HG02588 (cell line): Measurements from ENCODE around the gene PRPF40A.

ENCODE experiments used
- ATAC-seq: cut with Tn5 transposase; IDR thresholded peaks from one replicate; pipeline ENCODE4 v1.9.1; 2021; ENCODE audit warnings: mild to moderate bottlenecking, moderate library complexity; ENCODE audit not compliant: unreplicated experiment

Gene PRPF40A

DNA sequence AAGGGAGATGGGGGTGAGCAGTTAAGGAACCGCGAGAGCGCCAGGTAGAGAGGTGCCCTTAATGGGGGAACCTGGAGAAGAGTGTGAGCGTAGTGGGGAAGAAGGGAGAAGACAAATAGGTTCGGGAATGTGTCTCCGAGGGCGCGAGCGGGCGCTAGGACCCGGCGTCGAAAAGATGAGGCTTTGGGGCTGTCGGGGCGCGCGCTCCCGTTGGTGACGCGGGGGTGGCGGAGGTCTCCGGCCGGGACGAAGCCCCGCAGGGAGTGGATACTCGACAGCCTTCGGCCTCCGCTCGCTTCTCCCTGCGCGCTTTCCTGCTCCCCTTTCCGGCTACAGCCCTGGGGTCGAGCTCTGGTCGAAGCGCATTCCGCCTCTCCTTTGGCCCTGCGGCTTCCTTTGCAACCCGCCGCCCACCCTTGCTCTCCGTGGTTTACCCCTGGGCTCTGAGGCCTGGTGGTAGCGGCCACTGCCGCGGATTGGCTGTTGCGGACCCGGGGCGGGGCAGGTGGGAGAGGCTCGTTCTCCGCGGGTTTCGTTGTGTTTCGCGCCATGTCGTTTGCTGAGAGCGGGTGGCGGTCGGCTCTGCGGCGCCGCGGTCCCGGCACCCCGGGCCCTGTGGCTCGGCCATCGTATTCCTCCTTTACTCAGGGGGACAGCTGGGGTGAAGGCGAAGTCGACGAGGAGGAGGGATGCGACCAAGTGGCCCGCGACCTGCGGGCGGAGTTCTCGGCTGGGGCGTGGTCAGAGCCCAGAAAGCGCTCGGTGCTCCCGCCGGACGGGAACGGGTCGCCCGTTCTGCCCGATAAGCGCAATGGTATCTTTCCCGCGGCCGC, 1.0 kb upstream of the PRPF40A start, which contains the start of gene ARL6IP6:
TSS of gene ARL6IP6 (plus strand) at position 545 of the 833 bp plus-strand sequence. CDS start at position 550, 5 bp downstream.
- ATAC-seq = peak; percentile 67

DNA sequence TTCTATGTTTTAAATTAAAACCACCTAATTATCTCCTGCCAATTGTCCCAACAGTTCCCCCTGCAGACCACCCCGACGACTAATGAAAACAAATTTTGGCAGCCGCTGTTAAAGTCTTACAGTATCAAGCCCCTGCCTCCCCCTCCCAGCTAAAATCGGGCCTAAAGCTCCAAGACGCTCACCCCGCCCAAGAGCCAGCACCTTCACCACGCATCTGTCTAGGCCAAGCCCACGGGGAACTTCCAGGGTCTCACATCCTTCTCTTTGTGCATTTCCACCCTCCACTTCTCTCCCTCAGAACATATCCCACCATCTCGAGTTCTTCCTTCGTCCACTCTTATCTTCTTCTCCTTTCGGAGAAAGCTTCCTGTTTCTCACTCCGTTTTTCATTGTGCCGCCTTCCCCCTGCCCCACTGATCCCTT, 445 bp downstream of the PRPF40A start:
- ATAC-seq = peak; percentile 0

DNA sequence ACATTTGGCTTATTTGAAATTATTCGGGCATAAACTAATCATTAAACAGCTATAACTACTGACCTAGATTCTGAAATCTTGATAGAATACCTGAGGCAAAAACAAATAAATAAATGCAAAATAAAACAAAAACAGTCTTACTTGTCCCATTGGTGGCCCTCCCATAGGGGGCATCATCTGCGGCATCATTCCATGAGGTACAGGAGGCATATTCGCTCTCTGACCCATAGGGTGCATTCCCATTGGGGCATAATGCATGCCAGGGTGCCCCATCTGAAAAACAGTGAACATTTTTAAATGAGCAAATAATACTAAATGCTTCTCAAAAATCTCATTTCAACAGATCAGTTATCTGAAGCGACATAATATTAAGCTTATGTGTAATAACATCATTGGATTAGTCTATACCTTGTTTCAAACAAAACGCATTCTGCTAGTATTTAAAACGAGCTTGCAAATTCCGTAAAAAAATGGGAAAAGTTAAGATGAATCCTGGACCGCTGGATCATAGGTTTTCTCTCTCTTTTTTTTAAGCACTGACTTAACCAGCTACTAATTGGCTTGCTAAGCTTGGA, 1.3 kb downstream of the PRPF40A start:
- ATAC-seq = no peak

DNA sequence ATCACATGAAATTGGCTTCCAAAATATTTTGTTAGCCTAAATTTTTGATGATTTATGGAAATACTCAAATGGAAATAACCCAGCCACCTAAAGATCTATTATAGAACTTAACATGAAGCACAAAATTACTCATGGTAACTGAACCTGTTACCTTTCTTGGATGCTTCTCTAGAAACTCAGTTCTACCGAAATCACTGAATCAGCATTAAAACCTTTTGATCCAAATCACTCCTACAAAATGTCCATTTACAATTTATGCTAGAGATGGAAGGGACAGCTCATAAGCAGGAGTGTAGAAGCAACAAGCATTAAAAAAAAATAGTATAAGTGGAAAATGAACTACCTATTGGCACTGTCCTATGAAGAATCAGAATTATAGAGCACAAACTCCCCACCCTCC, 2.1 kb downstream of the PRPF40A start:
- ATAC-seq = no peak

DNA sequence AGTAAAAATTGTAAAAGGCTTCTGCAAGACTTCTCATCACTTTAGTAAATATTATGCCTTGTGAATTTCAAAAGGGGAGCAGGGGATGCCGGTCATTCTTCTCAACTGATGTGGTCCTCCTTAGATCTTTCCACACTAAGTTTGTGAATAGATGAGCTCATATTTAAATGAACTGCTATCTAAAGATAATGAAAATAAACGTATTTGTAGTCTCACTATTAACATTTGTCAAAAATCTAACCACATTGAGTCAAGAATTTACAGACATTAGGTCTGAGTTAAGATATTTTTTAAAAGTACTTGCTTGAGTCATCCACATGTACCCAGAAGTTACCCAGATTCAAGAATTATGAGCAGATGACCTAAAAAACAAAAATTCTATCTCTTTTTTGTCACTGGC, 6.5 kb downstream of the PRPF40A start:
- ATAC-seq = no peak

DNA sequence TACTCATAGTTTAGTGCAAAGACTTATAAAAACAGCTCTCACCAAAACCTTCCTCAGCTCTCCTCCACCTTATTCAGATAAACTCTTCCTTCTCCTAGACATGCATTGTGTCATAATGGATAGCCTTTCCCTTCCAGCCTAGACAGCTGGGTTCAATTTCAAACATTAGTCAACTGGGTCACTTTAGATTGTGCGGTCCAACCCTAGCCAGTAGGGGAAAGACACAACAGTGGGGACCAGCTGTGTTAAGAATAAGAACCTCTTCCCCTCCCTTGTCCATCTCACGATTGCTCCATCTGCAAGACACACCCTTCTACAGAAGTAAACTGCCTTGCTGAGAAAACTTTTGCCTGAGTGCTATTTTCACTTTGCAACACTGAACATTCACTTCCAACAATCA, 8.5 kb downstream of the PRPF40A start:
- ATAC-seq = no peak

DNA sequence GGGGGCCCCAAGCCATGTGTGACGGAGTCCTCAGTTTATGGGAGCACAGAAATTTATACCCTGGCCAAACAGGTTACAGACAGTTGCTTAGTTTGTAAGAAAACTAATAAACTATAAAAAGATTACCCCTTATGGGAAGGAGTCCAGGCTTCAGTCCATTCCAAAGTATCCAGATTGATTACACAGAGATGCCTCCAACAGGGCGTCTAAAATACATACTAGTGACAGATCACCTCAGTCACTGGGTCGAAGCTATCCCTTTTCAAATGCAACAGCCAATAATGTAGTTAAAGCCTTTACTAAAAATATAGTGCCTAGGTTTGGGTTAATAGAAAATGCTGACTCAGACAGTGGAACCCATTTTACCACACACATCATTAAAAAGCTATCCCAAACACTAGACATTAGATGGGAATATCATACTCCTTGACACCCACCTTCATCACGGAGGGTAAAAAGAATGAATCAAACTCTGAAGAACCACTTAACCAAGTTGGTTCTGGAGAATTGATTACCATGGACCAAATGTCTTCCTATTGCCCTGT, 10.7 kb downstream of the PRPF40A start:
- no peak for ATAC-seq

DNA sequence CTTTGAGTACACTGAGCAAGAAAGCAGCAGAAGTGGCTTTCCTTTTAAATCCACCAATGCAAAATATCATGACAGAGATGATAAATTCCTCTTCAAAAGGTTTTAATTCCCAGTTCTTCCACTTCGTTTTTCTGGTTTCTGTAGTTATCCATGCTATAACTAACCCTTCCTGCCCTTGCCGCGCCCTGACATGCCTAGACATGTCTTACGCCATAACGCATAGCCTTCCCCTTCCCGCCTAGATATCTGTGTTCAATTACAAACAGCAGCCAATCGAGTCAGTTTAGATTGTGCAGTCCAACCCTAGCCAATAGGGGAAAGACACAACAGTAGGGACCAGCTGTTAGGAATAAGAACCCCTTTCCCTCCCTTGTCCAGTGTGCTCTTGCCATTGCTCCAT, 16.1 kb downstream of the PRPF40A start:
- ATAC-seq = no peak

DNA sequence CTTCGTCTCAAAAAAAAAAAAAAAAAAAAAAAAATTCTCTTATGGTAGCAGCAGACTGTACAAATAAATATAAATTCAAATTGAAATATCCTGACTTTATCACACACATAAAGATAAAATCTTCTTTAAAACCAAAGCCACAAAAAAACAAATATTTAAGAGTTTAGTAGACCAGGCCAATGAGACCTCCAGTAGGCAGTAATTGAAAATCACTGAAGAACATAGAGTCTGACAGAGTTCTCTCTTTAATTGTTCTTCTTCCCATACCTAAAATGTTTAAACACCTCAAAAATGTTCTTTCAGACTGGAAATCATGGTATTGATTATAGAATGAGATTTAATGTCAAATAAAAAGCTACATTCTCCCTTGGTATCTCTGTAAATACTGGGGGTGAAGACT, 20.8 kb downstream of the PRPF40A start:
- ATAC-seq = no peak

DNA sequence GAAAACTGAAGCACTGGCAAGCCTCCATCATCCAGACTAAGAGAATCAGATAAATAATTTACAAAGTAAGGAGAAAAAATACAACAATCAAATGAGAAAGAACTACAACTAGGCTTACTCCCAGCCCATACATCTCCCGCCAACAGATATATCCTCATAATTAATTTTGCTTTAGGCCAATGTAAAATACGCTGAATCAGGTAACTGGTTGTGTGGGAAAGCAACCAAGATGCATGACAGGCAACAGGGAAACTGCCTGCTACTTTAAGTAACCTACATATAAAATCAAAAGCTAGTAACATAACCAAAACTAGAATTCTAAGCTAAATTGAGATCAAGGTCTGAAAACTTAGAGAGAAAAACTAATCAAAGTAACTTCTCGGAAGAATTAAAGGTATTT, 21.5 kb downstream of the PRPF40A start:
- no peak for ATAC-seq

DNA sequence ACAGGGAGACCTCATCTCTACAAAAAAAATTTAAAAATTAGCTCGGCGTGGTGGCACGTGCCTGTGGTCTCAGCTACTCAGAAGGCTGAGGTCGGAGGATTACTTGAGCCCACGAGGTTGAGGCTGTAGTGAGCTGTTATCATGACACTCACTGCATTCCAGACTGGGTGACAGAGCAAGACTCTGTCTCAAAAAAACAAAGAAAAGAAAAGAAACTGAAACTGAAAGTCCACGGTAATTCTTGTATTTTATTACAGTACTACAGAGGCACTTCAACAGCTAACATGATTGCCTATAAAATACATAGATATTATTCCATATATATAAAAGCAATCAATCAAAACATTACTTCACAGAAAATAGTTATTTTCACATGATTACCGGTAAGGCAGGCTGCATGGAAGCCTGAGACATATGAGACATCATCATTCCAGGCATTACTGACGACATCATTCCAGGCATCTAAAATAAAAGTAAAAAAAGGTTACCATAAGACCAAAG, 23.1 kb downstream of the PRPF40A start:
- ATAC-seq = peak; percentile 37

DNA sequence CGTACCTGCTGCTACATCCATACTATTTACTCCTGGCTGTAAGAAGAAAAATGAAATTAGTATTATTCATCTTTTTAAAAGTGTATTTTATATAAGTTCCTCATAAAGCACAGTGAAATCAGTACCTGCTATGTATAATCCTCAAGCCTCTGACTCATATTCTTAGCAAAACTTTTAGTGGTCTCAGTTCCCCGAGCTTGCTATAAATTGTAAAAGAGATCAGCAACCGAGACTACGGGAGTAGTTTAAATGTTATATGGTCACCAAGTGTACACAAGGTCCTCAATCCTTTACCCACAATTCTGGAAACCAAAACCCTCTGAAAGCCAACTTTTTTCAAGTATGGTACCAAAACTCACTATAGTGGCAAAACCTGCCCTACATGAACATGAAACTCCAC, 24.2 kb downstream of the PRPF40A start:
- peak; percentile 85 for ATAC-seq

DNA sequence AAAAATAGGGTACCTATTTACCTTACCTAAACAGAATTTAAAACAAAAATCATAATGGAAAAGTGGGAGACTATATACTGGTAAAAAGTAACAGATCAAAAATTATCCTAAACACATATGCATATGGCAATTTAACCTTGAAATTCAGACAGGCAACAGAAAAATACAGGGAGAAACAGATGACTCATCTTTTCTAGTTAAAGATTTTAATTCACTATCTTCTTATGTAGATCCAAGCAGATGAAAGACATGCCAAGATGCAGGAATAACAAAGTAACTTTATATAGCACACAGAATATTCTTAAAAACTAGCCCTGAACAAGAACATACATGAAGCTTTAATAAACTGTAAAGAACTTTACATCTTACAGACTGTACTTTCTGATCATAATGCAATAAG, 30.9 kb downstream of the PRPF40A start:
- no peak for ATAC-seq

DNA sequence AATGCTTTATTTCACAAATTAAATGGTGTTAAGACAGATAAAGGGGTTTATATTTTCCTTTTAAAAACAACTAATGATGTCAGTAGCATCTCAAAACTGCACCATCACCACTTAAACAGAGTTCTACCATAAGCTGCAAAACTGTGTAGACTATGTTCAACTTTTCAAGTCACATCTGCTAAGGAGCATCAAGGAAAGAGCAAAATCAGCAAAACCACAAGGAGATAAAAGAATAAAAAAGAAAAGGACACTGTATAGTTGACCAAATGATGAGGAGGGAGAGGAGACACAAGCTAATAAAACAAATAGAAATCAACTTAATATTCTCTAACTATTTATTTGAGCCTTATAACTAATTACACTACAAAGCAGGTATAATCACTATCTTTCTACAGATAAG, 33.9 kb downstream of the PRPF40A start:
- ATAC-seq = no peak

DNA sequence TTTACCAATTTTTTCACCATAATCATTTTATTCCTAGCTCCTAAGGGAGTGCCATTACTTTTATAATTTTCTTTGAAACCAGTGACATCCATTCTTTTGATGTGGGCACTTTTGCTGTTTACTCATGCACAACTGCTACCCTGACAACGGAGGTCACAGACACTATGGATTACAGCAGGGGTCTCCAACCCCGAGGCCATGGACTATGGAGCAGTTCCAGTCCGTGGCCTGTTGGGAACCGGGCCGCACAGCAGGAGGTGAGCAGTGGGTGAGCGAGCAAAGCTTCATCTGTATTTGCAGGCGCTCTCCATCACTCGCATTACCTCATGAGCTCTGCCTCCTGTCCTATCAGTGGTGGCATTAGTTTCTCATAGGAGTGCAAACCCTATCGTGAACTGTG, 34.6 kb downstream of the PRPF40A start:
- no peak for ATAC-seq

DNA sequence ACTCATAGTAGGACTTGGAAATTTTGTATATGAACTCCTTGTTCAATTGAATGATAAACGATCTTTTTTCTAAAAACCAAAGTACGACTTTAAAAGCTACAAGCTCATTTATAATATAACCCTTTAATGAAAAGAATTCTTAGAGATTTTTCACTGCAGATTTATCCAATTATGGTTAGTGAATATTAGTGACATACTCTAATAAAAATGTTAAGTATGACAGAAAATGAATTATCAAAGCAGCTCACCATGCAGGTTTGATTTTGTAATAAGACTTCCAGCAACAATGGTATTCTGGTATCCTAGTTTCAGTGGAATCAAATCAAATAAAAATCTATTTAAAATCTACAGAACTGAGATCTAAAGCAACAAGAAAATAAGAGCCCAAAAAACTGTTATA, 38.5 kb downstream of the PRPF40A start:
- no peak for ATAC-seq

DNA sequence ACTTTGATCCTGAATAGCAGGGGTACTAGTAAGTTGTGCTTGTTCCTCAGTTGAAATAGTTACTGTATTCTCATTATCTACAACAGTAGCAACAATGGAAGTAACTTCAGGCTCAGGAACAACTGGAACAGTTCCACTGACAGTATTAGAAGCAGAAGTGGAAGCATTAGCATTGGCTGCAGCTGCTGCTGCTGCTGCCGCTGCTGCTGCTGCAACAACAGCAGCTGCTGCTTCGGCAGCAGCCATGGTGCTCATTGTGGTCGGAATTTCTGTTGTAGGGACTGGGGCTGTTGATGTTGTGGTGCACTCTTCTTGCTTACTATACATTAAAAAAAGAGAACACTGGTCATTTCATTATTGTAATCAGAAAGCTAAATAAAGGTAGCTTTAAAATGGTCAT, 40.8 kb downstream of the PRPF40A start:
- no peak for ATAC-seq

DNA sequence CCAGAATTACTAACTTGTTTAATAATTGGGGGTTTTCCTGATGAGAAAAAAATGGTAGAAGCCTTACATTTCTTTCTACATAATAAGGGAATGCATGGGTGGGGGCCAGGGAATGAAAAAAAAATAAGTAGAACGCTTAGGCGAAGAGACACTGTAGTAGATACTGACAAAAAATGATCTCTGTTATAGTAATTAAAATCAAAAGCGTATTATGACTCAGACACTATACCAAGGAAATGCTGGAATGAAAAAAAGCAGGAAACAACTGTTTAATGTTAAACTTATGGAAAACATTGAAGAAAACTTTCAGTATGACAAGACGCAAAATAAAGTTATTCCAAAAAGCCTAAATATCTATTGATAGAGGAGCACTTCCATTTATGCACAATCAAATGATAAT, 42.9 kb downstream of the PRPF40A start:
- ATAC-seq = no peak

DNA sequence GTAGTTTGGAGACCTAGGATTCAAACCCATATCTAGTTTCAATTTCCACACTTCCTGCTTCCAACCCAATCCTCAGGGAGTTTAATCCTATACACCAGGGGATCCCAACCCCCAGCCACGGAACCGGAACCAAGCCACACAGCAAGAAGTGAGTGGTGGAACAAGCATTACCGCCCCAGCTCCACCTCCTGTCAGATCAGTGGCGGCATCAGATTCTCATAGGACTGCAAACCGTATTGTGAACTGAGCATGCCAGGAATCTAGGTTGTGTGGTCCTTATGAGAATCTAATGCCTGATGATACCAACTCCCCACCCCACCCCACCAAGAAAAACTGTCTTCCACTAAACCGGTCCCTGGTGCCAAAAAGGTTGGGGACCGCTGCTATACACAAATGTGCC, 52.5 kb downstream of the PRPF40A start:
- ATAC-seq = no peak

DNA sequence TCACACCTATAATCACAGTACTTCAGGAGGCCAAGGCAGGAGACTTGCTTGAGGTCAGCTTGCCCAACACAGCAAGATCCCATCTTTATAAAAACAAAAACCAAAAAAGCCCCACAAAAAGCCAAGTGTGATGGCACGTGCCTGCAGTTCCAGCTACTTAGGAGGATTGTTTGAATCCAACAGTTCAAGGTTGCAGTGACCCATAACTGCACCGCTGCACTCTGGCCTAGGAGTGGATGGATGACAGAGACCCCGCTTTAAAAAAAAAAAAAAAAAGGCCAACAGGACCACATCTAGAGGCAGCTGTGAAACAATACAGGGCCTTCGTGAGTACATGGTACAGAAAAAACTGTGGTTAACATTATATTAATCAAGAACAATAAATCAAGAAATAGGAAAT, 56.2 kb downstream of the PRPF40A start:
- ATAC-seq = no peak

DNA sequence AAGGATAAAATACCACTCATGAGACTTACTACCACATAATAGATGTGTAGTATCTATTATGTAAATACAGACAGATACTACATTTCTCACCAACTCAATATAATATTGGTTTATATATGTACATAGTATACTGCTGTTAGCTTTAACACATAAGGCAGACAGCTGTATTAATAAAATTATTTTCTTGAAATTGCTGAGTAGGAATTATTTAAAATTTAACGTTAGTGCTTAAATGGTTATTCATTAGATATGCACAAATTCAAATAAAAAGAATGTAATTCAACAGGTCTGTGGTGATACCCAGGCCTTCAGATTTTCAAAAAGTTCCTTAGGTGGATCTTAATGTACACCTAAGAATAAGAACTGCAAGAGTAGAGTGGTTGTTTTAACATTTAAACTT, 59.0 kb downstream of the PRPF40A start:
- no peak for ATAC-seq

DNA sequence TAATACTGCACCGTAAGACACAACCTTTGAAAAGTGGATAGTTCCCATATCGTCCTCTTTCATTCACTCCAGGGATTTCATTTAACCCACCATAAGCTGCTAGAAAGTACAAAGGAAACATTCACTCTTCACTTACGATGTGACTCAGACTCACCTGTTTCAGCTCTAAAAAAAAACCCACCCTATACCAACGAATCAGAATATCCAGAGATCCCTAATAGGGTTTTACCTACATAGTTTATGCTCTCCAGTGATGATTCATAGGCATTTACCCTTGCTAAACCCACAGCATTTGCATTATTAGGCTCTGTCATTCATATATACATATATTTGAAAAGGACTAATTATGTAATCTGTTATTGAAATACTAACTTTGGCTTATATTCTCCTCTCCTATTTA, 60.2 kb downstream of the PRPF40A start:
- ATAC-seq = no peak
